Stomach smooth muscle (tissue), 2 donors: Measurements from ENCODE around the gene ACADM.
A peak's percentile ranks its signal among the peaks of the same experiment; 100 is the strongest.
"Not testable (repeated sequence)": the region's sequence is repeated elsewhere in the genome, so short reads cannot be mapped to it uniquely, and the experiment has no call there.

Experiments used
- H3K27ac ChIP-seq: one replicate; pipeline ENCODE4 v1.7.0; 2013; ENCODE audit warnings: mild to moderate bottlenecking, low read length, inconsistent platforms
- H3K27me3 ChIP-seq, 2 donors: one replicate each; pipeline ENCODE4 v1.7.0; 2013; ENCODE audit warnings: low read length in 2 of 2; ENCODE audit not compliant: insufficient read depth in 2 of 2, control insufficient read depth in 1 of 2
- H3K36me3 ChIP-seq, 2 donors: one replicate each; pipeline ENCODE4 v1.7.0; 2013; ENCODE audit warnings: low read length in 2 of 2; ENCODE audit not compliant: control insufficient read depth in 2 of 2, insufficient read depth in 2 of 2
- H3K4me1 ChIP-seq: one replicate; pipeline ENCODE4 v1.7.0; 2013; ENCODE audit warnings: low read length; ENCODE audit not compliant: control insufficient read depth, insufficient read depth
- H3K4me3 ChIP-seq, 2 donors: one replicate each; pipeline ENCODE4 v1.7.0; 2013; ENCODE audit warnings: low read length in 2 of 2
- H3K9ac ChIP-seq, 2 donors: one replicate each; pipeline ENCODE4 v1.7.0; 2013; ENCODE audit warnings: low read length in 2 of 2, mild to moderate bottlenecking in 1 of 2
- H3K9me3 ChIP-seq, 2 donors: one replicate each; pipeline ENCODE4 v1.7.0; 2013; ENCODE audit warnings: low read length in 2 of 2; ENCODE audit not compliant: control insufficient read depth in 2 of 2
- donor health status: healthy.
- donor health status: Pancreatic carcinoma.

ACADM gene

GRCh38 chr1:75724472-75725022 is at the start of gene ACADM:
Gene ACADM, plus strand, starts transcription at chr1:75724709. Its CDS starts 79 bp downstream, at chr1:75724788.
- H3K27ac ChIP-seq = peak within 1 kb of the TSS; percentile 88
- peak within 1 kb of the TSS; percentile 83 to 92 for H3K4me3 ChIP-seq
- no peaks in the 10 kb centered on the region for H3K27me3 ChIP-seq
- H3K36me3 ChIP-seq = no peaks in the 10 kb centered on the region
- H3K9ac ChIP-seq = peak within 1 kb of the TSS; percentile 94
- H3K4me1 ChIP-seq = peaks cover 7% of the 10 kb centered on the region
- no peaks in the 10 kb centered on the region for H3K9me3 ChIP-seq

- Histone ChIP-seq H3K4me3 (no peak overlapping the region), H3K9me3 (no peaks in the 10 kb centered on the region), H3K27me3 (no peaks in the 10 kb centered on the region), H3K4me1 (no peaks in the 10 kb centered on the region), H3K27ac (no peak overlapping the region), H3K9ac (no peak overlapping the region), H3K36me3 (no peaks in the 10 kb centered on the region)
These were observed 47.1 kb upstream of the ACADM start for GRCh38 chr1:75677443-75677842.

GRCh38 chr1:75677964-75678363 is 46.5 kb upstream of the ACADM start:
- not testable (repeated sequence) for H3K9me3 ChIP-seq, H3K9ac ChIP-seq, H3K27me3 ChIP-seq, H3K36me3 ChIP-seq, H3K27ac ChIP-seq, H3K4me3 ChIP-seq, H3K4me1 ChIP-seq

GRCh38 chr1:75690547-75690946 is 34.0 kb upstream of the ACADM start:
- Histone ChIP-seq H3K4me1 (no peaks in the 10 kb centered on the region), H3K27me3 (no peaks in the 10 kb centered on the region), H3K27ac (no peak overlapping the region), H3K36me3 (no peaks in the 10 kb centered on the region), H3K9ac (no peak overlapping the region), H3K4me3 (no peak overlapping the region), H3K9me3 (no peaks in the 10 kb centered on the region)

- Histone ChIP-seq H3K36me3 (no peaks in the 10 kb centered on the region), H3K27me3 (no peaks in the 10 kb centered on the region)
These were observed 31.0 kb upstream of the ACADM start for GRCh38 chr1:75693551-75693950.

GRCh38 chr1:75696000-75696399 is 28.5 kb upstream of the ACADM start:
- Histone ChIP-seq H3K9me3 (no peaks in the 10 kb centered on the region), H3K36me3 (no peaks in the 10 kb centered on the region), H3K27me3 (no peaks in the 10 kb centered on the region), H3K9ac (no peak overlapping the region), H3K4me1 (no peaks in the 10 kb centered on the region), H3K4me3 (no peak overlapping the region), H3K27ac (no peak overlapping the region)

More at GRCh38 chr1:75693551-75693950, 31.0 kb upstream of the ACADM start:
- H3K4me3 ChIP-seq = no peak overlapping the region
- H3K9ac ChIP-seq = no peak overlapping the region
- H3K4me1 ChIP-seq = no peaks in the 10 kb centered on the region
- H3K27ac ChIP-seq = no peak overlapping the region
- H3K9me3 ChIP-seq = no peaks in the 10 kb centered on the region

- Histone ChIP-seq H3K27me3 (no peaks in the 10 kb centered on the region), H3K4me3 (no peak overlapping the region), H3K27ac (no peak overlapping the region), H3K36me3 (no peaks in the 10 kb centered on the region), H3K9ac (no peak overlapping the region), H3K9me3 (no peaks in the 10 kb centered on the region), H3K4me1 (no peaks in the 10 kb centered on the region)
These were observed 17.3 kb upstream of the ACADM start for GRCh38 chr1:75707191-75707590.

GRCh38 chr1:75708910-75709309 is 15.6 kb upstream of the ACADM start:
- no peak overlapping the region for H3K27ac ChIP-seq
- no peaks in the 10 kb centered on the region for H3K4me1 ChIP-seq

GRCh38 chr1:75710832-75711231 is 13.7 kb upstream of the ACADM start:
- Histone ChIP-seq H3K4me3 (no peak overlapping the region), H3K9me3 (no peaks in the 10 kb centered on the region), H3K27ac (no peak overlapping the region), H3K36me3 (no peaks in the 10 kb centered on the region), H3K9ac (no peak overlapping the region), H3K27me3 (no peaks in the 10 kb centered on the region), H3K4me1 (no peaks in the 10 kb centered on the region)

More at GRCh38 chr1:75708910-75709309, 15.6 kb upstream of the ACADM start:
- Histone ChIP-seq H3K36me3 (no peaks in the 10 kb centered on the region), H3K9me3 (no peaks in the 10 kb centered on the region), H3K4me3 (no peak overlapping the region), H3K27me3 (no peaks in the 10 kb centered on the region), H3K9ac (no peak overlapping the region)

GRCh38 chr1:75711846-75712245 is 12.7 kb upstream of the ACADM start:
- H3K27ac ChIP-seq = no peak overlapping the region
- H3K9ac ChIP-seq = no peak overlapping the region
- no peaks in the 10 kb centered on the region for H3K9me3 ChIP-seq
- H3K36me3 ChIP-seq = no peaks in the 10 kb centered on the region
- no peak overlapping the region for H3K4me3 ChIP-seq
- H3K4me1 ChIP-seq = no peaks in the 10 kb centered on the region
- H3K27me3 ChIP-seq = no peaks in the 10 kb centered on the region

- no peaks in the 10 kb centered on the region for H3K4me1 ChIP-seq
- no peaks in the 10 kb centered on the region for H3K27me3 ChIP-seq
- no peaks in the 10 kb centered on the region for H3K9me3 ChIP-seq
- no peak overlapping the region for H3K4me3 ChIP-seq
- no peak overlapping the region for H3K27ac ChIP-seq
- no peaks in the 10 kb centered on the region for H3K36me3 ChIP-seq
- no peak overlapping the region for H3K9ac ChIP-seq
These were observed 12.2 kb upstream of the ACADM start for GRCh38 chr1:75712306-75712705.
